GM12864 (cell line): ENCODE measurements around the gene EYS.

Source experiments
- DNase-seq: peaks from one replicate; pipeline ENCODE4 v3.0.0-alpha.2; 2011; ENCODE audit warnings: low read depth
- H3K4me3 ChIP-seq: 2 replicates; pipeline ENCODE4 v1.5.1; 2011; ENCODE audit warnings: mild to moderate bottlenecking, low read depth, low read length, control low read depth
- TF ChIP-seq, protein P1 (sequence below): IDR thresholded peaks from 2 replicates; pipeline ENCODE4 v1.5.1; 2011; ENCODE audit warnings: low read depth, mild to moderate bottlenecking, moderate library complexity, low read length, control low read depth, inconsistent platforms; ENCODE audit errors: missing control alignments

EYS gene

DNA sequence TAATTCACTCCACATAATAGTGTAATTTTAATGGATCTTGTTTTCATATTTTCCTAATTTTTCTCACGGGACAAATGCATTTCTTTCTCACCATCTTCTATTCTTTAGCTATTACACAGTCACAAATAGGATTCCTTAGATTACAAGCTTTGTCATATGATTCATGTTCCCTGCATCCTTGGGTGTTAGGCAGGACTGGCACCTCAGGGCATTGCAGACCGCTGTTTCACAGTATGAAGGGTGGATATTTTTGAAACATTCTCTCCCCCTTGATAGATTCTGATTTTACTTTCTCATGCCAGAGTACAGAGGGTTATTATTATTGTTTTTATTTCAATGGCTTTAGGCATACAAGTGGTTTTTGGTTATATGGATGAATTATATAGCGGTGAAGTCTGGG is 1469.0 kb downstream of the EYS start:
- H3K4me3 ChIP-seq = no peak overlapping the region
- TF ChIP-seq, protein P1, sequence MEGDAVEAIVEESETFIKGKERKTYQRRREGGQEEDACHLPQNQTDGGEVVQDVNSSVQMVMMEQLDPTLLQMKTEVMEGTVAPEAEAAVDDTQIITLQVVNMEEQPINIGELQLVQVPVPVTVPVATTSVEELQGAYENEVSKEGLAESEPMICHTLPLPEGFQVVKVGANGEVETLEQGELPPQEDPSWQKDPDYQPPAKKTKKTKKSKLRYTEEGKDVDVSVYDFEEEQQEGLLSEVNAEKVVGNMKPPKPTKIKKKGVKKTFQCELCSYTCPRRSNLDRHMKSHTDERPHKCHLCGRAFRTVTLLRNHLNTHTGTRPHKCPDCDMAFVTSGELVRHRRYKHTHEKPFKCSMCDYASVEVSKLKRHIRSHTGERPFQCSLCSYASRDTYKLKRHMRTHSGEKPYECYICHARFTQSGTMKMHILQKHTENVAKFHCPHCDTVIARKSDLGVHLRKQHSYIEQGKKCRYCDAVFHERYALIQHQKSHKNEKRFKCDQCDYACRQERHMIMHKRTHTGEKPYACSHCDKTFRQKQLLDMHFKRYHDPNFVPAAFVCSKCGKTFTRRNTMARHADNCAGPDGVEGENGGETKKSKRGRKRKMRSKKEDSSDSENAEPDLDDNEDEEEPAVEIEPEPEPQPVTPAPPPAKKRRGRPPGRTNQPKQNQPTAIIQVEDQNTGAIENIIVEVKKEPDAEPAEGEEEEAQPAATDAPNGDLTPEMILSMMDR = no peak
- DNase-seq = no peak

DNA sequence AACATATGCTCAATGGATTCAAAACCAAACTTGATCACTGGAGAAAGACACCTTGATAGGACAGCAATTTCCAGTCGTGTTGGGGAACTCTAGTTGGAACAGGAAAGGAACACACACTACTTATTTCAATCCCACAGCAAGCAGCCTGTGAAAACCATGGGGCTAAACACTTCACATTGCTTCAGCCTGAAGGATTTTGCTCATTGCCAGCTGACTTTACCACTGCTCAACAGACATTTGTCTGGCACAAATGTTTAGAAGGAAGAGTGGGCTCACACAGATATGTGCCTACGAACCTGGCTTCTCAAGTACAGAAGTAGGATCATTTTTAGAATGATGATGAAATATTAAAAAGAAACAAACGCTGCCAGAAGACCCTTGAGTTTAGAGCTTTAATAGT is 1473.3 kb downstream of the EYS start:
- no peak for DNase-seq
- H3K4me3 ChIP-seq = no peak overlapping the region
- TF ChIP-seq, protein P1 = no peak

DNA sequence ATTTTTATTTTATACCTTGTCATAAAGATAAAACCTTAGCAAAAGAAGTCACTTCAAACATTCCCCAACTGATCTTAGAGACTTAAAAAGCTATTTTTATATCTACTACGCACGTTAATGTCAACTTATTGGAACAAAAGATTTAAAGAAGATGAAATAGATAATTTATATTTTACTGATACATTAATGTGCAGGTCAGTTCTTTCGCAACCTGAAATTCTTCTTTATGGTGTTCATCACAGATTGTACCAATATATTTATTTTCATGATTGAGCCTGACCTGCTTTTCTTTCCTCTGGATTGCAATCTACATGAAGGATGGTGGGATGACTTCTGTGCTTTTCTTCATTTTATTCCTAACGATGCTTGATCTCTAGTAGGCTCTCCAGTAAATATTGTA is 1475.1 kb downstream of the EYS start:
- no peak for DNase-seq
- TF ChIP-seq, protein P1 = no peak
- no peak overlapping the region for H3K4me3 ChIP-seq

DNA sequence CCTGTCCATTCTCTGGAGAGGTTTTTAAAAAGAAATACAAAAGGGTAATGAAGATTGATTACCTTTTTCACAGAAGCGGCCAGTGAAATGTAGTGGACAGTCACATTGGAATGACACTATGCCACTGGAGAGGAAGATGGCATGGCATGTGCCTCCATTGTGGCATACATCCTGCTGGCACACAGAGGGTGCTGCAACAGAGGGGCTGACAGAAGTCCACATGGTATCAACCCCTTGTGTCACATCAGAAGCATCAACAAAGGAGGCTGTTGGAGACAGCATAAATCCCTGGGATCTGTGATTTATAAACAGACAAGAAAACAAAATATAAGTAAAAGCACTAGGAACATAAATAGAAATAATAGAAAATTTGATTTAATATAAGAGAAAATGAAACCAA is 1476.5 kb downstream of the EYS start:
- no peak overlapping the region for H3K4me3 ChIP-seq
- TF ChIP-seq, protein P1 = no peak
- no peak for DNase-seq

DNA sequence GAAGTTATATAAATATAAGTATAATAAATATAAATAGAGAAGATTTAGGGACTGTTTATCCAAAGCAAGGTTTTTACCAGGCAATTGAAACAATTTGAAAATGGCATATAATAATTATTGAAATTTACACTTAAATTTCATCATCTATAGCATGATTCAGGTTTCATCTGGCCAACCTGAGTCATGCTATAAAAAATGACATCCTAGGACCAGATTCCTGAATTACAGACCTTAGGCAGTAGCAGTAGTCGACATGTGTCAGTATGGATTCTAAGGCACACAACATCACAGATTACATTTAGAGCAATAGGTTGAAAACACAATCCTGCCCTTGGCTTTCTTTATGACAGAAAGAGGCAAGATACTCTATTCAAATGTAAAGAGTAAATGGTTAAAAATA is 1479.2 kb downstream of the EYS start:
- DNase-seq = no peak
- no peak overlapping the region for H3K4me3 ChIP-seq
- TF ChIP-seq, protein P1 = no peak

DNA sequence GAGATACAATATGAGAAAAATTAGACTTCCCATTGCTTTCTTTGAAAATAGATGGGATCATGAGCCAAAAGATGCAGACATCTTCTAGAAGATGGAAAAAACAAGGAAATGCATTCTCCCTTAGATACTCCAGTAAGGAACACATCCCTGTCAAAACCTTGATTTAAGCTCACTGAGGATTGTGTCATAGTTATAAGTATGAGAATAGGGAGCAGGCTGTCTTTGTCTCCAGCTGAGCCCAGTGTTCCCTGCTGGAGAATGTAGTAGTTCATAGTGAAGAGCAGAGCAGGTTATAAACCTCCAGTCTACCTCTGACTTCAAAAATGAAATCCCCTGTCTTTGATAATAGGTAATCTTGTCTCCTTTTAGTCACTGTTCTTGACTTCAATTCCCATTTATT is 1481.5 kb downstream of the EYS start:
- H3K4me3 ChIP-seq = no peak overlapping the region
- no peak for DNase-seq
- TF ChIP-seq, protein P1 = no peak

DNA sequence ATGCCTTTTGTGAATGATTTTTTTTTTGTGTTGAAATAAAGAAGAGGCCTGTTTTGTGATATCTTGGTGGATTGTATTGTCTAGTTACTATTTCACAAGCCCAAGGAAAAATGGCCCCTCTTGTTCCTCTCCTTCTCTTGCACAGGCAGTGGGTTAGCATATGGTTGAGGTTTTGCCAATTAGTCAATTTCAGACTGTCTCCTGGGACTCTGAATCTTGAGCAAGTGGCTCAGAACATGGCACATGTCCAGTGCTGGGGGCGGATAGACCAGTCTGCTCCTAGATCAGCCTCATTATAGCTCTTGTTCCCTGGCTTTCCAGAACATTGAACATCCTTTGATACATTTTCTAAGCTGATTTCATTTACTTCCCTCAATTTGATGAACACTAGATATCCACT is 1482.2 kb downstream of the EYS start:
- no peak overlapping the region for H3K4me3 ChIP-seq
- no peak for DNase-seq
- TF ChIP-seq, protein P1 = no peak
